MCF 10A (cell line): ENCODE measurements around the gene TEX13D. TPM values are rescaled to one million over a fixed set of nuclear protein-coding genes. Genes with fewer than 3 reads are reported as not detected.
"Not testable (repeated sequence)": the region's sequence is repeated elsewhere in the genome, so short reads cannot be mapped to it uniquely, and the experiment has no call there.

ENCODE experiments used
- BruUV-seq: library from RNA; stranded (reverse); fragments of 400-500 nt; replicated peaks from 2 replicates; lab custom pipeline; 2021; lab: Mats Ljungman, UMichigan
- CTCF ChIA-PET: fragments of 300-600 bp; sonication (Branson Sonifier 250); formaldehyde crosslinking; extraction: SDS; loops from one replicate; lab custom pipeline; 2021; ENCODE audit warnings: antibody characterized with exemption, inconsistent platforms; lab: Yijun Ruan, JAX
- POLR2A ChIA-PET: fragments of 300-600, 350-650 bp; sonication (Branson Sonifier 250); formaldehyde crosslinking; extraction: SDS; loops from one replicate; lab custom pipeline; 2020; ENCODE audit warnings: antibody characterized with exemption, inconsistent platforms; lab: Yijun Ruan, JAX
- DNase-seq: peaks from one replicate; pipeline ENCODE4 v3.0.0-alpha.2; 2018; ENCODE audit not compliant: unreplicated experiment
- H3K27ac Mint-ChIP-seq: one replicate; pipeline ENCODE4 v1.8.0; 2022; ENCODE audit warnings: mild to moderate bottlenecking, low read depth, mixed read lengths; ENCODE audit not compliant: unreplicated experiment
- H3K27me3 Mint-ChIP-seq: one replicate; pipeline ENCODE4 v1.8.0; 2022; ENCODE audit warnings: mixed read lengths; ENCODE audit not compliant: insufficient read depth, unreplicated experiment
- H3K36me3 Mint-ChIP-seq: one replicate; pipeline ENCODE4 v1.8.0; 2022; ENCODE audit warnings: mild to moderate bottlenecking, moderate library complexity, mixed read lengths; ENCODE audit not compliant: insufficient read depth, unreplicated experiment
- H3K4me1 Mint-ChIP-seq: one replicate; pipeline ENCODE4 v1.8.0; 2022; ENCODE audit warnings: mixed read lengths; ENCODE audit not compliant: insufficient read depth, unreplicated experiment
- H3K4me3 Mint-ChIP-seq: one replicate; pipeline ENCODE4 v1.8.0; 2022; ENCODE audit warnings: mild to moderate bottlenecking, moderate library complexity, mixed read lengths; ENCODE audit not compliant: unreplicated experiment
- H3K9me3 Mint-ChIP-seq: one replicate; pipeline ENCODE4 v1.8.0; 2022; ENCODE audit warnings: mixed read lengths; ENCODE audit not compliant: unreplicated experiment
- intact Hi-C: fragments of 100-400 bp; cut with micrococcal nuclease; formaldehyde crosslinking; loops from 2 replicates; pipeline ENCODE4 v1.14.1; 2022
- total RNA-seq: library from RNA; stranded (reverse); gene quantifications from 2 replicates; pipeline ENCODE4 v1.2.3, GENCODE V29; 2022
- TF ChIP-seq, protein P1 (sequence below): fragments of 200-600 bp; IDR thresholded peaks from one replicate; pipeline ENCODE4 v1.8.0; 2022; ENCODE audit warnings: antibody characterized with exemption, mild to moderate bottlenecking; ENCODE audit not compliant: unreplicated experiment

The TEX13D gene
- total RNA-seq, 1 experiment from 2014 or later: not detected

DNA sequence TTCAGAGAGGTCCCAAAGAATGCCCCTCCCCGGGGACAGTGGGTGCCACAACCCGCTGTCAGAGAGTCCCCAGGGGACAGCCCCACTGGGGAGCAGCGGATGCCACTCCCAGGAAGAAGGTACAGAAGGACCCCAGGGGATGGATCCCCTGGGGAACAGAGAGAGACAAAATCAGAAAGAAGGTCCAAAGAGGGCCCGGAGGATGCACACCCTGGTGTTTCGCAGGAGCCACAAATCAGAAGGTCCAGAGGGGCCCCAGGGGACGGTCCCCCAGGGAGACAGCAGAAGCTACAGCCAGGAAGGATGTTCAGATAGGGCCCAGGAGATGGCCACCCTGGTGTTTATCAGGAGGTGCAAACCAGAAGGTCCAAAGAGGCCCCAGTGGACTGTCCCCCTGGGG, 1.4 kb downstream of the TEX13D start:
- no peak for DNase-seq
- TF ChIP-seq, protein P1, sequence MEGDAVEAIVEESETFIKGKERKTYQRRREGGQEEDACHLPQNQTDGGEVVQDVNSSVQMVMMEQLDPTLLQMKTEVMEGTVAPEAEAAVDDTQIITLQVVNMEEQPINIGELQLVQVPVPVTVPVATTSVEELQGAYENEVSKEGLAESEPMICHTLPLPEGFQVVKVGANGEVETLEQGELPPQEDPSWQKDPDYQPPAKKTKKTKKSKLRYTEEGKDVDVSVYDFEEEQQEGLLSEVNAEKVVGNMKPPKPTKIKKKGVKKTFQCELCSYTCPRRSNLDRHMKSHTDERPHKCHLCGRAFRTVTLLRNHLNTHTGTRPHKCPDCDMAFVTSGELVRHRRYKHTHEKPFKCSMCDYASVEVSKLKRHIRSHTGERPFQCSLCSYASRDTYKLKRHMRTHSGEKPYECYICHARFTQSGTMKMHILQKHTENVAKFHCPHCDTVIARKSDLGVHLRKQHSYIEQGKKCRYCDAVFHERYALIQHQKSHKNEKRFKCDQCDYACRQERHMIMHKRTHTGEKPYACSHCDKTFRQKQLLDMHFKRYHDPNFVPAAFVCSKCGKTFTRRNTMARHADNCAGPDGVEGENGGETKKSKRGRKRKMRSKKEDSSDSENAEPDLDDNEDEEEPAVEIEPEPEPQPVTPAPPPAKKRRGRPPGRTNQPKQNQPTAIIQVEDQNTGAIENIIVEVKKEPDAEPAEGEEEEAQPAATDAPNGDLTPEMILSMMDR: no peak
- Mint-ChIP-seq H3K36me3 (no peaks in the 10 kb centered on the region), H3K4me3 (no peak overlapping the region), H3K27me3 (no peaks in the 10 kb centered on the region), H3K27ac (no peak overlapping the region), H3K9me3 (no peaks in the 10 kb centered on the region), H3K4me1 (peaks cover 1% of the 10 kb centered on the region)
- BruUV-seq: no TSS peak
- ChIA-PET CTCF (no interaction called here), POLR2A (no interaction called here)
- intact Hi-C loops: no loop called here

DNA sequence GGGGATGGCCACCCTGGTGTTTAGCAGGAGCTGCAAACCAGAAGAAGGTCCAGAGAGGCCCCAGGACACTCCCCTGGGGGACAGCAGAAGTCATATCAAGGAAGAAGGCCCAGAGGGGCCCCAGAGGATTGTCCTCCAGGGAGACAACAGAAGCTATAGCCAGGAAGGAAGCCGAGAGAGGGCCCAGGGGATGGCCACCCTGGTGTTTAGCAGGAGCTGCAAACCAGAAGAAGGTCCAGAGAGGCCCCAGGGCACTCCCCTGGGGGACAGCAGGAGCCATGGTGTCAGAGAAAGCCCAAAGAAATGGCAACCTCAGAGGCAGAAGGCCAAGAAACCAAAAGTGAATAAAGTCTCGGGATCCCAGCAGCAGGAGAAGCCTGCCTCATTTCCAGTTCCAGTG, 2.1 kb downstream of the TEX13D start:
- intact Hi-C loops, H3K4me3 Mint-ChIP-seq, CTCF ChIA-PET, BruUV-seq, H3K27ac Mint-ChIP-seq, H3K27me3 Mint-ChIP-seq, H3K36me3 Mint-ChIP-seq, DNase-seq, H3K4me1 Mint-ChIP-seq, POLR2A ChIA-PET, H3K9me3 Mint-ChIP-seq: not testable (repeated sequence)

DNA sequence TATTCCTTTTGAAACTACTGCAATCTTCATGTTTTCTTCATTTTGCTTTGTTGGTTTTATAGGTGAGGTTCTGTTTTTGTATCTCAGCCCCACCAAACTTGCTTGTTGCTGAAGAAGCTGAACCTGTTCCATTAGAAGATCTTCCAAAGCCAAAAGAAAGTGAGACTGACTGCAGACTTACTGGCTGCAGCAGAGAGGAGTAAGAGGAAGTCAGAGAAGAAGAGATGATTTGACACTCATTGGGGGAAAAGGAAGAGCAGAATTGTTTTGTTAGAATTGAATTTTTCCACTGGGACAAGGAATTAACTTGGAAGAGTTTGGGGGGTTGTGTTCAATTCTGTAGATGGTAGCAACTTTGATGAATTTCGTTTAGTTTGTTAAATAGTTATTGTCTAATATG, 3.1 kb downstream of the TEX13D start:
- TF ChIP-seq, protein P1: no peak
- Mint-ChIP-seq H3K27me3 (no peaks in the 10 kb centered on the region), H3K4me1 (no peaks in the 10 kb centered on the region), H3K4me3 (no peak overlapping the region), H3K36me3 (no peaks in the 10 kb centered on the region), H3K27ac (no peak overlapping the region), H3K9me3 (no peaks in the 10 kb centered on the region)
- DNase-seq: no peak
- BruUV-seq: no TSS peak
- intact Hi-C loops: no loop called here
- ChIA-PET CTCF (no interaction called here), POLR2A (interaction anchor here (0.6 kb wide), 1 partner anchor 215 kb away, joined by 4 read pairs; no protein-coding TSS in a partner anchor)

DNA sequence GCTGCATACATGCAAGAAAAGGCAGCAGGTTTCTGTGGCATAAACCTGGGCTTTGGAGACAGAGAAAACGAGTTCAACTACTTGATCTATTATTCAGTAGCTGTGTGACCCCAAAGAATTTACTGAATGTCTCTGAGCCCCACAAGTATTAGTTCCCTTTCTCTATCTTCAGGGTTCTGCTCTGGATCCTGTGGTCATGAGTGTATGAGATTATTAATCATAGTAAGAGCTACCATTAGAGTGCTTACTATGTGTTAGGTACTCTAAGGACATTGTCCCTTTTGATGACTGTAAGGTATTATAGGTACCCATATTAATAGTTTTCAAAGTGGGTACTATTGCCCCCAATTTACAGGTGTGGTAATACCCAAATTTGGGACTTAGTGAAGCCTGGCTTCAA, 5.5 kb downstream of the TEX13D start:
- H3K4me3 Mint-ChIP-seq: no peak overlapping the region
- CTCF ChIA-PET: no interaction called here
- no peaks in the 10 kb centered on the region for H3K9me3 Mint-ChIP-seq
- no peaks in the 10 kb centered on the region for H3K36me3 Mint-ChIP-seq
- TF ChIP-seq, protein P1: no peak
- no peaks in the 10 kb centered on the region for H3K27me3 Mint-ChIP-seq
- BruUV-seq: no TSS peak
- intact Hi-C loops: no loop called here
- no peak for DNase-seq
- POLR2A ChIA-PET: no interaction called here
- H3K4me1 Mint-ChIP-seq: no peaks in the 10 kb centered on the region
- H3K27ac Mint-ChIP-seq: no peak overlapping the region
